Kasumi-1 (cell line): ENCODE results near the gene NOSTRIN.

Experiments used
- DNase-seq, 2 experiments: peaks; one replicate each; lab custom pipeline; 2025; lab: John Stamatoyannopoulos, UW

The NOSTRIN gene

GRCh38 chr2:168889635-168890005 lies 87.2 kb downstream of the NOSTRIN start:
- no peak for DNase-seq

GRCh38 chr2:168890006-168890782 lies 87.8 kb downstream of the NOSTRIN start, which contains the start of gene SPC25:
Gene SPC25 (minus strand): TSS chr2:168890430. CDS start chr2:168889519, 911 bp downstream.
- DNase-seq: peak; percentile 99

- no peak for DNase-seq
These were observed 89.9 kb downstream of the NOSTRIN start for GRCh38 chr2:168892327-168892726.

GRCh38 chr2:168894101-168894500 lies 91.7 kb downstream of the NOSTRIN start:
- no peak for DNase-seq

- no peak for DNase-seq
These were observed 92.3 kb downstream of the NOSTRIN start for GRCh38 chr2:168894720-168895119.

- no peak for DNase-seq
These were observed 93.3 kb downstream of the NOSTRIN start for GRCh38 chr2:168895771-168896170.

- peak; percentile 81 to 90 for DNase-seq
These were observed 94.3 kb downstream of the NOSTRIN start for GRCh38 chr2:168896783-168897182.

- no peak for DNase-seq
These were observed 95.0 kb downstream of the NOSTRIN start for GRCh38 chr2:168897449-168897848.

- DNase-seq: no peak
These were observed 98.6 kb downstream of the NOSTRIN start, which contains the start of gene G6PC2 for GRCh38 chr2:168901003-168901402. Gene G6PC2 (plus strand): TSS chr2:168901291. CDS start chr2:168901332, 41 bp downstream.

- no peak for DNase-seq
These were observed 101.5 kb downstream of the NOSTRIN start for GRCh38 chr2:168903888-168904287.

GRCh38 chr2:168904358-168904757 lies 101.9 kb downstream of the NOSTRIN start:
- DNase-seq: no peak

- no peak for DNase-seq
These were observed 105.7 kb downstream of the NOSTRIN start for GRCh38 chr2:168907940-168908662.

- no peak for DNase-seq
These were observed 107.9 kb downstream of the NOSTRIN start for GRCh38 chr2:168910330-168910729.

GRCh38 chr2:168912466-168912865 lies 110.0 kb downstream of the NOSTRIN start:
- no peak for DNase-seq

- DNase-seq: peak; percentile 21
These were observed 110.5 kb downstream of the NOSTRIN start for GRCh38 chr2:168912901-168913369.

- DNase-seq: no peak
These were observed 111.1 kb downstream of the NOSTRIN start for GRCh38 chr2:168913495-168913894.
